Subcutaneous adipose tissue (tissue), 4 donors: Measurements from ENCODE around the gene PSENEN. TPM values are rescaled to one million over a fixed set of nuclear protein-coding genes. Genes with fewer than 3 reads are reported as not detected.

ENCODE experiments used
- CTCF ChIP-seq: fragments of 450-650 bp; IDR thresholded peaks from one replicate; pipeline ENCODE4 v1.5.1; 2016; ENCODE audit warnings: low read depth, mild to moderate bottlenecking, control low read depth, antibody characterized with exemption, moderate library complexity
- total RNA-seq, 4 donors: library from RNA; depleted of rRNA; stranded (reverse); fragments of >200 nt; gene quantifications; one replicate each; pipeline ENCODE4 v1.1.0, GENCODE V29; 2016

PSENEN gene, protein sequence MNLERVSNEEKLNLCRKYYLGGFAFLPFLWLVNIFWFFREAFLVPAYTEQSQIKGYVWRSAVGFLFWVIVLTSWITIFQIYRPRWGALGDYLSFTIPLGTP
- 10 to 100 TPM; 23.4 to 71.3 (median 35.7) TPM for total RNA-seq

DNA sequence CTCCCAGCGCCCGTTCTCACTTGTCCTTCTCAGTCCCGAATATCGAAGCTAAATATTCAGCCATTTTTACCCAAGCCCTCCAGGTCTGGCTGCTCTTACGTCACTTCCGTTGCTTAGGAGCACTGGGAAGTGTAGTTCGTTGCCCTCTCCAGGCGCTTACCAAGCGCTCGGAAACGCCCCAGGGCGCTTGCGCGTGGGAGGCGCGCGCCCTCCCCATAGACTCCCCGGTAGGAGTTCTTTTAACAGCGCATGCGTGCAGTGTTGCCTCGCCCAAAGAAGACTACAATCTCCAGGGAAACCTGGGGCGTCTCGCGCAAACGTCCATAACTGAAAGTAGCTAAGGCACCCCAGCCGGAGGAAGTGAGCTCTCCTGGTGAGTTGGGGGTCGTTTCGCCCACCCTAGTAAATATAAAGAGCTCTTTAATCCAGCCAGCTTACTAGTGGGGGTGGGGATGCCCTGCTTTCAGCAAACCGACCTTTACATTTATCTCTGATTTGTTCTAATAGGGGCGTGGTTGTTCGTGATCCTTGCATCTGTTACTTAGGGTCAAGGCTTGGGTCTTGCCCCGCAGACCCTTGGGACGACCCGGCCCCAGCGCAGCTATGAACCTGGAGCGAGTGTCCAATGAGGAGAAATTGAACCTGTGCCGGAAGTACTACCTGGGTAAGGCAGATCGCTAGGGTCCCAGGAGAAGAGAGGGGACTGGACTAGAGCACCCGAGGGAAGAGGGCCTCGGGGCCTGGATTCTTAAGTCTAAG, at the start of gene PSENEN, which contains the start of gene U2AF1L4:
TSS of gene PSENEN (plus strand) at position 324 of the 759 bp plus-strand sequence. CDS start at position 604, 280 bp downstream.
TSS of gene U2AF1L4 (minus strand) at position 91 of the 759 bp plus-strand sequence. CDS start at position 64, 27 bp downstream.
- TF ChIP-seq CTCF, result no peak

- no peak for TF ChIP-seq CTCF
Observed at GRCh38 chr19:35695895-35696422, 49.5 kb upstream of the PSENEN start.

- no peak for TF ChIP-seq CTCF
Observed at GRCh38 chr19:35696835-35697234, 48.6 kb upstream of the PSENEN start.

- no peak for TF ChIP-seq CTCF
Observed at GRCh38 chr19:35702223-35703012, 43.0 kb upstream of the PSENEN start.

DNA sequence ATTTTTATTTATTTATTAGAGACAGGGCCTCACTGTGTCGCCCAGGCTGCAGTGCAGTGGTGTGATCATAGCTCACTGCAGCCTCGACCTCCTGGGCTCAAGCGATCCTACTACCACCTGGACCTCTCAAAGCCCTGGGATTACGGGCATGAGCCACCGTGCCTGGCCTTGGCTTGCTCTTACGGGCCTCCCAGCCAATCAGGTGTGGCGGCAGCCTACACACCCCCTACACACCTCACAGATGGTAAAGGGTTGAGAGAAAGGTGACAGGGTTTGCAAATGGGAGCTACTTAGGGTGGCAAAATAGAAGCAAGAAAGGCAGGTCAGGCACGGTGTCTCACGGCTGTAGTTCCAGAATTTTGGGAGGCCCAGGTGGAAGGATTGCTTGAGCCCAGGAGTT, 42.1 kb upstream of the PSENEN start:
- no peak for TF ChIP-seq CTCF

GRCh38 chr19:35704218-35704617, 41.2 kb upstream of the PSENEN start, which contains the start of gene ZBTB32:
TSS of gene ZBTB32 (plus strand) at chr19:35704558. CDS start at chr19:35714627, 10,069 bp downstream.
- no peak for TF ChIP-seq CTCF
